SIG-M5 treated with dmso at 0.1 percent for 504 hours (cell line): ENCODE results near the gene ALDH1L1.

Experiments used
- DNase-seq: peaks from one replicate; lab custom pipeline; 2025; ENCODE audit not compliant: unreplicated experiment; lab: John Stamatoyannopoulos, UW

Gene ALDH1L1

DNA sequence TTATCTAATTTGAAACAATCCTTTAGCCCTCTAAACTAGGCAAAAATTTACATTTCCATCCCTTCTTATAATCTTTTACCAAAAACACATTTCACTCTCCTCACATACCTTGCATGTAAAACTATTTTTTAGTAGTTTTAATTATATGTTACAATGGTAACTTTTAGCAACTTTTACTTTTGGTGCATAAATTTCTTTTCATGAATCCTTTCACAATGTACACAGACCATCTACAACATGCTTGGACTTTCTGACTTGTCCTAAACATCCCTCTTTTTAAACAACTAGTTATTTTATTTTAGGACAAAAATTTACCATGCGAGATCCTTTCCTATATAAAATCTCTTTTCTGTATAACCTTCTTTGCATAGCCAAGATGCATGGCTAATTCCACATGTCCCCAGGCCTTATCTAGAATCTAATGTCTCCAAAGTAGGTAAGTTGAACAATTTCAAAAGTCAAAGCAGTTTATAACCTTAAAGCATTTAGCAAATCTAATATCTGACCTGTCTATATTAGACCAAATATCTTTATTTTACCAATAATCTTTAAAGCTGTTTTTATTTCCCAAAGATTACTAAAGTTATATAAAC lies 14.4 kb upstream of the ALDH1L1 start:
- no peak for DNase-seq

DNA sequence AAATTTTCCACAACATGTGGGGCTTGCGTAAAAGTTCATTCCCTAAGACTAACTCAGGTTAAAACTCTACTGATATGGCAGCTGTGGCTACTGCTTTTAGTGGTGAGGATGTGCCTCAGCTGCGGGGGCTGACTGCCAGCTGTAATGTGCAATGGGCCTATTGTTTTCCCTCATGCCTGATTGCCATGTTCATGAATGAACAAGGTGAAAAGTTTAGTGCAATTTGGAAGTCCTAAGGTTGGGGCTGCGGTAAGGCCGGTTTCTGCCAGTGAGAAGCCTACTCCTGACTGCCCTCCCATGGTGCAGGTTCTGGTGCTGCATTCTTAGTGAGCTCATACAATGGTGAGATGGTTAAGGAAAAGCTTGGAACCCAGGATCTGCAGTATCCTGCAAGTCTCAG lies 10.9 kb upstream of the ALDH1L1 start:
- DNase-seq = no peak

DNA sequence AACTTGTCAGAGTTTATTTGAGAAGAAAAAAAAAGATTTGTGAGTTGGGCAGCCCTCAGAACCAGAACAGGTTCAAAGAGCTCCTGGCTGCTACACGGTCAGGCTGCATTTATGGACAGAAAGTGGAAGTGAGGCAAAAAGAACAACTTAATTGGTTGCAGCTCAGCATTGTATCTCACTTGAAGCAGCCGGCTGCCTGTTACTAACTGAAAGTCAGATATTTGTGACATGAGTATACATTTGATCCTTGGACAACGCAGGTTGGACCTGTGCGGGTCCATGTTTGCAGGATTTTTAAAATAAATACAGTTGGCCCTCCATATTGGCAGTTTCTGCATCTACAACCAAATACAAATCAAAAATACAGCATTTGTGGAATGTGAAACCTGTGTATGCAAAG lies 7.5 kb upstream of the ALDH1L1 start:
- DNase-seq = no peak

DNA sequence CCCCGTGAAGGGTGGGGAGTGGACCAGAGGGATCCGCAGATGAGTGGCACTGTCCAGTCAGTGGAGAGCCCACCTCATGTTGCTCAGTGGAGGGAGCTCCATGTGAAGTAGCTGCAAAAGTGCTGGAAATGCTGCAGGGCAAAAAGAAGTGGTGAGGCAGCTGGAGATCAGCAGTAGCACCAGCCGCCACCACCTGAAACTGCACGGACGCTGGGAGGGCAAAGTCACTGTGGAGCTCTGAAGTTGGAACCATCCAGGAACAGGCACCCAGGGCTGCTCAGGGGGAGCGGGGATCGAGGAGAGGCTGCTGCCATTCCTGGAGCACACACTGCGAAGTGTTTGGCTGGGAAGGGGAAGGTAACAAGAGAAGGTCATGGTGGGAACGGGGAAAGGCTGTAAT lies 6.4 kb upstream of the ALDH1L1 start:
- no peak for DNase-seq

DNA sequence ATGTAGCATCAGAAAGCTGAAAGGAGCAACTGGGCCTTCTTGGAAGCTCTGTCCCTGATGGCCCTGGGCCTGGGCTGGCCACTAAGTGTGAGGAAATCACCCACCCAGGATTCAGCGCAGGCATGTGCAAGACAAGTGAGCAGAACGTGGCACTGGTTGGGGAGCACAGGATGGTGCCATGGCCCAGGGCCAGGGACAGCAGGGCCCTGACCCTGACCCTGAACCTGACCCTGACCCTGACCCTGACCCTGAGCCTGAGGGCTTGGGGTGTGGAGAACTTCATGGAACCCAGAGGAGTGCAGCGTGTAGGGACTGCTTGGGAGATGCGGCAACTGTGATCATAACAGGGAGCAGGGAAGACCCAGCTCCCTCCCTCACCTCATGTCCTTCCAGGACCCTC lies 5.9 kb upstream of the ALDH1L1 start:
- no peak for DNase-seq

DNA sequence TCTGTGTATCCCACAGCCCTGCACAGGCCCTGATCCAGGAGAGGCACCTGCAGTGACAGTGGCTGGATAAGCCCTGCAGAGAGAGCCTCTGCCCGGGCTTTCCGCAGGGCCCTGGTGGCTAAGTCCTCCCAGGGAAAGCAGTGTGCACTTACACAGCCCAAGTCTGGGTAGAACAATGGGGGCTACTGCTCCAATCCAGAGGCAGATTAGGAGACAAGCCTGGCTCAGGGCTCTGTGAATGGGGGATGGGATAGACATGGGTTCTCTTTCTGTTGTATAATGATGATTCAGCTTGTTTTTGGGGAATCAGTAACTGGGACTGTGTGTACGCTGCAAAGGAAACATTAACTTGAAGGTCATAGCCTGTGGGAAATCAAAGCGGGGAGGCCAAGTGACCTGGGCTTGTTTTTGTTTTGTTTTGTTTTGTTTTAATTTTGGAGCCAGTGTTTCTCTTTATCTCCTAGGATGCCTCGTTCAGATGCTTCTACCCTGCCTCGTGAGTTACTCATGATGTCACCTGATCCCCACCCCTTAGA lies 4.1 kb upstream of the ALDH1L1 start:
- no peak for DNase-seq

DNA sequence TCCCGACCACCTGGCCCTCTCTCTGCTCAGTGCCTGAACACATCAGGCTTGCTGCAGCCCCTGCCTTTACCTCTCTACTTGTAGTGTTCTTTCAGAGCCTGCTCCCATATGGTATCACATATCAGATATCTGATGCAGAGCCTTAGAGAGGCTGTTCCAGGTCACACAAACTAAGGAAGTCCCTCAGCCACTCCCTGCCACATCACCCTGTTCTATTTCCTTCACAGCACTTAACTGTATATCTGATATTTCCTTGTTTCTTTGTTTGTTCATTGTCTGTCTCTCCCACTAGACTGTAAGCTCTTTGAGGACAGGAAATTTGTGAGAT lies 976 bp upstream of the ALDH1L1 start:
- DNase-seq = no peak

DNA sequence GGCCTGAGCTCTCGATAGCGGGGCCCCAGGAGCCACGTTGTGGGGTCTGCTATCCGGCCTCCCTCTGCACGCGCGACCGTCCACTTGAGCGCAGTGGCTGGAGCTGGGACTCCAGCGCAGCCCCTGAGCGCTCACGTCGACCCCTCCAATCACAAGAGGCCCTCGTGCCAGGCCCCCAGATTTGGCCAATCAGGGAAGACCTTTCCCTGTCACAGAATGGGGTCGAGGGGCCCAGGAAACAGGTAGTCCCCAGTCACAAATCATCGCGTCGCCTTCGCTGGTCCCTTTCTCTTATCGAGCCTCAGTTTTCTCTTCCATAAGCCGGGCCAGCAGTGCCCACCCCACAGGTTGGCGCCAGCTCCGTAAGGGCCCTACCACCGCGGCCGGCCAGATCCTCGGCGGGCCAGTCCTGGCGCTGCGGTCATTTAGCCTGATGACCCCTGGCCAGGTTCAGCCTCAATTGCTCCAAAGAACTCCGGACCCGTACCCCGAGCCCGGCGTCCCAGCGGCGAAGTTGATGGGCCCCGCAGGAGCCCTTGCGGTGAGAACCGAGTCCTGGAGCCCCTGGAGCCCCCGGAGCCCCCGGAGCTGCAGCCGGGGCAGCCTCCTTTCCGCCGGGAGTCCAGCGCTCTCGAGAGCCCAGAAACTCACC lies 435 bp downstream of the ALDH1L1 start:
- DNase-seq = no peak

DNA sequence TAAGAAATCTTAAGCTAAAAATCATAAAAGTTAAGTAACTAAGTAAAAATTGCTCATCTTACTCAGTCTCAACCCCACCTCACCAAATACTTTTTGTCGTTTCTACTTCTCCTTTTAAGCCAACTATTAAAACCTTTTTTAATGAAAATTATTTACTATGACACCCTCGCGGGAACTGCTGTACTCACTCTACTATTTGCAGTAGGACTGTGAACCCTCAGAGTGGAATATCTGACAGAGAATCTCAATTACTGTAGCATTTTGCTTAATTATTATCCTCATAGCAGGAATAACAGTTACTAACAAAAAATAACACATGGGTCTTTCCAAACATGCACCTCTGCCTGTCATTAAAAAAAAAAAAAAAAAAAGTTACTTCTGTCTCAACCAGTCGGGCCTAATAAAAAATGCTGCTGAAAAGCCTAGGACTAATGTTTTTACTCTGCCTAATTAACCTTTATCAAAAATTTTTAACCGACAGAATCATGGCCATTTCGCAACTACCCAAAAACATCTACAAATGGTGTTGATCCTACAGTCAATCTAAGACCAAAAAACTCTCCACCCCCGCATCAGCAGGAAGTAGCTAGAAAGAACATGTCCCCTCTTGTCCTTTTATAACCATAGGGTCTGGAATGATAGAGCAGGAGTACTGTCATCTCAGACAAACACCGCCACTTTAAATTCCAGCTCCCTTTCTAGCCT lies 10.2 kb downstream of the ALDH1L1 start:
- no peak for DNase-seq

DNA sequence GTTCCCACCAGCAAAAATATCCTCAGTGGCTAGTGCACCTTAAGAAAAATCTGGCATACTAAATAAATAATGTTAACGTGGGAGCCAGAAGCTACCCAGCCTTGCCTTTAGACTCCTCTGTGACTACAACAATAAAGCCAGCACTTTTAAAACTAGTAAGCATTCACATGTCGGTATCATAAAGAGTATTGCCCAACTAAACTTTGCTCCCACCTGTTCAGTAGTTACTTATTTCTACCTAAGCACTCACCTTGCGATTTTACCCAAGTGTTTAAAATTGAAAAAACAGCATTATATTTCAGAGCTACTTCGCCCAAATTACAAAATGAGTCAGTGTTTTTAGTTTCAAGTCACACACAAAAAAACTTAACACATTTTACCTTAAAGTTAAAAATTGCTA lies 12.8 kb downstream of the ALDH1L1 start:
- DNase-seq = no peak

DNA sequence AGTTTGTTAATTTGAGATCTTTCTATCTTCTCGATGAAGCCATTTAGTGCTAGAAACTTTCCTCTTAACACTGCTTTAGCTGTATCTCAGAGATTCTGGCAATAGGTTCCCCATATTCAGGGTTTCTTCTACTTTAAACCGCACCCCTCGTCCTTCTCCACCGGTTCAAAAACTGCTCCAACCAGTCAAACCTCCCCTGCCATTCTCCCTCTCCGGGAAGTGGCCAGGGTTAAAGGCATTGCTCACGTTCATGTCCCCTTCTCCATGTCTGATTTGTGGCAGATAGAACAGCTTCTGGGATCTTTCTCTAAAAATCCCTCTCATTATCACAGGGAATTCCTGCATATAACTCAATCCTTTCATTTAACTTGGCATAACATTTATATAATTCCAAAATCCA lies 14.4 kb downstream of the ALDH1L1 start:
- DNase-seq = no peak

DNA sequence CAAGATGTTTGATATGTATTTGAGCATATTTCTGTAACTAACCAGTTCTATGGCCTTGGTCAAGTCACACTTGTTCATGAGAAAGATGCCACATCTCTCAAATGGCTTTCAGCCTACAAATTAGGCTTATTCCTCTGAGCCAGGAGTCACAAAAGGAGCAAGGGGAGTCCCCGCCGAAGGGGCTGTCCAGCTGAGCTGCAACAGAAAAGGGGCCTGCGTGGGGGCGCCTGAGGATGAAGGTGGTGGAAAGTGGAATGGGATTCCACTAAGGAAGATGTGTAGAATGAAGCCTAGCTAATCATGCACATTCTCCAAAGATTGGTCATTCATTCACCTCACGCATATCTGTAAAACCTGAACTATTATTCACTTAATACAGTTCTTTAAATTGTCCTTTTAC lies 19.1 kb downstream of the ALDH1L1 start:
- no peak for DNase-seq

DNA sequence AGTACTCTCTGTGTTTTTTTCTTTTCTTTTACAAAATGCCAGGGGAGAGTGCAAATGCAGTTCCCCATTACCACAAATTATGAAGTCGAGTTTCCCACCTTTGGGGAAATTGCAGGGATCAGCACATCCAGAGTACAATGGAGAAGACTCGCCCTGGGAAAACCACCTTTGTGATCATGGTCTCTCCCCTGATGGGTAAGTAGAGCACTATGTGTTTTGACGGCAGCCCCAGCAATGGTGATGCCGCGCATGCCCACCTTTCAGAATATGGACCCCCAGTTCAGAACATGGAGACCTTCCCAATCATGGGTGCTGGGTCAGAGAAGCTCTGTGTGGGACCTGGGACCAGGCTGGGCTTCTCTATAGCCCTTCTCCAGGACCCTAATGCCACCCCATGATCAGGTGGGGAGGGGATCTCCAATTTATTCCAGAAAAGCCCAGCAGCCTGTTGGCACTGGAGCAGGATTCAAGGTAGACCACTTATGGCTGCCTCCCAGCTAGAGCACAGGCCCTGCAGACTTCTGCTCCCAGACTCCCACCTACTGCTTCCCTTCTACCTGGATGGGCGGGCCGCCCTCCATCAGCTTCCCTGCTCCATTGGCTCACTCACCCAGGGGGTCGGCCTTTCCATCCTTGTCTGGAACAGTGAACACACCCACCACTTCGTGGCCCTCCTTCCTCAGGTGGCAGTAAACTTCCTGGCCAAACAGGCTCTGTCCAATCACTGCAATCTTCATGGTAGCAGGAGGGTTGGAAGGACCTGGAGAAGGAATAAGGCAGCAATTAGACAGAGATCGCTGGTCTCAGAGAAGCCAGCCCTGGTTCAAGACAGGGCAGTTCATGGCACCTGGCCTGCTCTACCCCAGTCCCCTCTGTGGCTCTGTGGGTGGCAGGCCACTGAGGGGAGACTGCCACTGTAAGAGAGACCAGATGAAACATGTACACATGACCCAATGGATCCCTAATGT lies 19.9 kb downstream of the ALDH1L1 start:
- DNase-seq = no peak

DNA sequence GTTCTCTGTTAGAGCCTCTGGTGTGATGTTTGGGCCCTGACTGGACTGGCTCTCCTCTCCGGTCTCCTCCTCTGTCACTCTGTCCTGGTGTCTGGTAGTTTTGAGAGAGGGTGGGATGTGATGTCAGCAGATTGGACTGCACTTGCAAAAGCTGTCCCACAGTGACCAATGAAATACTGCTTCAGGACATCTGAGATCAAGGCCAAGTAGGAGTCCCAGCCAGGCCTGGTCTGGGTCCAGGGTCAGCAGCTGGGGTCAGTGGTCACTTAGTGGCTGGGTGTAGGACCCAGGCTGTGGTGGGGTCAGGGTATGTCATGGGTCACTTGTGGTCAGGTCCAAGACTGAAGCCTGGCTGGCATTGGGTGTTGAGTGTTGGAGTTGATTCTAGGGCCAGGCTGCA lies 20.9 kb downstream of the ALDH1L1 start:
- no peak for DNase-seq

DNA sequence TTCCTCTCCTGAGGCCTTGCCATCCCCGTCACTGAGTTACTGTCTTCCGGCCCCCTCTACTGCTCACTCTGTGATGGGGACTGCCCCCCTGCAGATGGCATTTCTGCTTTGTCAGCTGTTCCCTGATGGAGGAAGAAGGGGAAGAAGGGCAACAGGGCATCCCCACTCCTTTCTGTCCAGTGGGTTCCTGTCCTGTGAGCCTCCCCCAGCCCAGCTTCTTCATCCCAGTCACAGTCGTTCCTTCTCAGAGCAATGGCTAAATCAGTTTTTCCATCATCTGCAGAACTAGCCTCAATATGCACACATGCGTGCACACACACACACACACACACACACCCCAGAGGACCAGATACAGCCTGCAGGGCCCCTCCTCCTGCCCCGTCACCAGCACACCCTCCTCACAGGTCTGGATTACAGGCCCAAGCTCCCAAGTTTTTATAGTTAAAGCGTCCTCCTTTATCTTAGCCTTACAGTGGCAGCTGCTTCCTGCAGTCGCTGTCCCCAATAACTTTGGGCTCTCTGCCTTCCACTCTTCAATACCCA lies 21.4 kb downstream of the ALDH1L1 start:
- DNase-seq = no peak

DNA sequence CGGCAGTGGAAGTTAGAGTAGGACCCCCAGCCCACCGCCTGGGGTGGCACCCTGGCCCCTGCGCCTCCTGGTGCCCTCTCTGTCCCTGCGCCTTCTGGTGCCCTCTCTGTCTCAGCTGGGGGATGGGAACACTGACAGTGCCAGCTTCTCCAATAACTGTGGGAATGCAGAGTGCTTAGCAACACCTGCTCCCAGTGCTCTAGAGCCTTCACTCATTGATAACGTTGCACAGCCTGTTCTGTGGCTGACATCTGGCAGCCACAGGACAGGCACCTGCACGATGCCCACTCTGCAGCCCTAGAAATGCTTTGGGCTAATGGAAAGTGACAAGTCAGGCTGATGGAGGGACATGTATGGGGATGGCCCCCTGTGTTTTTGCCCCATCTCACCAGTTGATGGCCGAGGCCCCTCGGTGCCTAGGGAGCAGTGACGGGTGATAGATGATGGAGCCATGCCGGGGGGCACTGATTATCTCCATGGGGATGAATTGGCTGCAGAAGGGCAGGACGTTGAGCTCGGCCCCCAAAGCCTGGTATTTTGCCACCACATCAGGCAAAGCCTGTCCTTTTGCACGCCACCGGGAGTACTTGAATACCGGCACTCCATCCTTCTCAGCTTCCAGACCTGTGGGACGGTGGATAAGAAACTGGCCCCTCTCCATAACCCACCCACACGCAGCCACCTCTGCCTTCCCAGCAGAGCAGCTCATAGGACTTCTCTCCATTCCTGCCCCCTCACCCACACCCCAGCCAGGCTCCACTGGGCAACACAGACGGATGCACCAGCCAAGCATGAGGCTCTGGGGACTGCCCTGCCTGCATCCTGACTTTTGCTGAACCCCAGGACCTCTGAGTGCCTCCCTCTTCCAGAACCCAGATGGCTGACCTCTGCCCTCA lies 22.1 kb downstream of the ALDH1L1 start:
- no peak for DNase-seq

DNA sequence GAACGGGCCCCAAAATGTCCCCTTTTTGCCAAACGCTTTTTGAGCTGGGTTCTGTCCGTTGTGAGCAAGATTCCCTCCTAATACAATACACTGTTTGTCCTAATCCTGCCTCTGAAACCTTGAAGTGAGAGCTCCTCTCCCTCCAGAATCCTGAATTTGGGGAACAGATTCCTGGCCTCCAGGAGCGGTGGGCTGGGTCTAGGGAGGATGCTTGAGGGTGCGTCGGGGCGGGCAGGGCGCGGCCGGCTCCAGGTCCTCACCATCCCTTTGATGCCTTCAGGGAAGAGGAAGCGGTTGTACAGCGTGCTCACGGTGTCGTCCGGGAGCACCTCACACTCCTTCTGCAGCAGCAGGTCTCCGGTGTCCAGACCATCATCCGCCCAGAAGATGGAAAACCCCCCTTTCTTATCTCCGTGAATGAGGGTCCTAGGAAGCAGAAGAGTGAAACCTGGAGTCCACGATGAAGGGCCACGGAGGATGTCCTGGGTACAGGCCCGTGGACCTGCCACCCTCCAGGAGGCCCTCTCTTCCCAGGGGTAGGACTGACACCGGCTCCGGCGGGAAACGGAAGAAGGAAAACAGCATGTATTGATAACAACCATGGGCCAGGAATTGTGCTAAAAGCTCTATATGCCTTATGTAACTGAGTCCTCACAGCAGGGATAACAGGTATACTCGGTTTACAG lies 23.2 kb downstream of the ALDH1L1 start:
- DNase-seq = no peak

DNA sequence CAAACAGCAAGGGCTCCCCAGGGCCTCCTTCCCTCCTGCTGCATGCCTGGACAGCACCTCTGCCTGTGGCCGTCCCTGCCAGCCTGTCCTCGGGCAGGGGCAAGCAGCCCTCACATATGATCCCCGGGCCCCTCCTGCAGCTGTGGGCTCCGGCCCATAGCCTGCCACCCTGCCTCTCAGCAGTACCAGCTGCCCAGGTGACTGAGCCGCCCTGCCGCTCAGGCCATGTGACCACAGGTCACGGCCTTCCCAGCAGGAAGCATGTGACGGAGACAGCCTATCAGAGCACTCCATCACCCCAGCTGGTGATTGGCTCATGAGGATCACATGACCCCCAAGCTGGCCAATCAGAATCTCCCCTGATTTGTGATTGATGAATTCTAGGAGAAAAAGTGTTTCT lies 23.9 kb downstream of the ALDH1L1 start:
- no peak for DNase-seq

DNA sequence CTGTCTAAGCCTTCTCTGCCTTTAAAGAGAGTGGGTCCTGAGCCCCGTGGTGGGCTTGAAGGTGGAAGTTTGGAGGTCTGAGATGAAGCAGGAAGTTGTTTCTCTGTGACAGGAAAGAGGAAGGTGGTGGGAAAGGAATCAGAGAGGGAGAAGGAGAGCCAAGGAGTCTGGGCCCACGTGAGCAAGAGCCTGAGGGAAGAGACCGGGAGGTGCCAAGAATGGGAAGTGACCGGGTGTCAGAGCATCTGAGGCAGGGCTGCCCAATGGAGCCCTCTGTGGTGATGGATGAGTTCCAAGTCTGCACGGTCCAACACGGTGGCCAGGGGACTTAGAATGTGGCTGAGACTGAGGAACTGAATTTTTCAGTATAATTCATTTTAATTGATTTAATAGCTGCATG lies 24.6 kb downstream of the ALDH1L1 start:
- no peak for DNase-seq

DNA sequence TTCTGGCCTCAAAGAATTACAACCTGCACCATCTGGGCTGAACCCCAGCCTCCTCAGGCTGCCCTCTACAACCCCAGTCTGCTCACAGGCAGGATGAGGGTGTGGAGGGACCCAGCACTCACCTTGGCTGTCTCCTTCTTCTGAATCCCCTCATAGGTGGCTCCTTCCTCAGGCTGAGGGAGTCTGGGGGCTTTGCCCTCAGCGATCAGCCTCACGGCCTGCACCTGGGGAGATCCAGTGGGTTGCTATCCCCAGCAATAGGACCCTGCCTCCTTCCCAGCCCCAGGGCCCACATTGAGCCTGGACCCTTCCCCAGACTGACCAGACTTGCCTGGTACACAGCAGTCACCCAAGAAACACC lies 25.1 kb downstream of the ALDH1L1 start:
- DNase-seq = no peak
